T-helper 9 cell (primary cell): ENCODE data around the gene PLXNB1.
"Not testable (repeated sequence)": the region's sequence is repeated elsewhere in the genome, so short reads cannot be mapped to it uniquely, and the experiment has no call there.

Experiments
- DNase-seq: peaks from one replicate; pipeline ENCODE4 v3.0.0-alpha.2; 2020

Gene PLXNB1

GRCh38 chr3:48404440-48405342 lies 25.2 kb downstream of the PLXNB1 start:
- no peak for DNase-seq

DNA sequence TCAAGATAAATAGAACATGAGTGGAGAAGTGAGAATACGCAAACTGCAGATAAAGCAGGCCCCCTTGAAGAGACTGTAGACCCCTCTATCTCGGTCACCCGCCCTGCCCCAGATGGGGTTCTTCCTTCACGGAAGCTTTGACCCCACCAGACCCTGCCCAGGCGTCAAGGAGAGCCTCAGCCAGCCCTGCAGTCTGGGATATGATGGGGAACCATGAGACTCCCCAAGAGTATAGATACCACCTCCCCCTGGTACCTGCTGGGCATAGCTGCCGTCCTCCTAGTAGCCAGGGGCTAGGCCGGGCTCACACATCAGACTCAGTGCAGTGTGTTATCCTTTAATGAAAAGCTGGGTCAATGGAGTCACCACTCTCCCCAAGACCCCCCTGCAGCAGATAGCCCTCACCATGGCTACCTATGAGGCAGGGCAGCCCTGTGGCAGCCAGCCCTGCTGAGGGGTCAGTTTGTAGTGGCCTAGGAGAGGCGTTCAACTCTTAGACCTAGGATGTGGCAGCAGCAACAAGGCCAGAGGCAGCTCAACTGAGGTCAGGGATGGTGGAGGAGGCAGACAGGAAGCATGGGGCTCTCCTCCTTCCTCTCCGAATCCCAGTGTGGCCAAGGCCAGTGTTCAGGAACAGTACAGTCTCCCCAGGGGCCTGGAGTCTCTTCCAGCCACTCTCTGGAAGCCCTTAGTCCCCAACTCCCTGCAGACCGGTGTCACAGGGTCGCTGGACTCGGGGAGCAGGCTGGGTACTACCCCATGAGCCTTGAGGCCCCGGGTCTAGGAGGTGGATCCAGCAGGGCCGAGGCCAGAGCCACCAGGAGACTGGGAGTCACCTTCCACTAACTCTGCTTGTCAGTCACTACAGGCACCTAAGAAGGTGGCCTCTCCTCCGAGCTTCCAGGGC lies 26.1 kb downstream of the PLXNB1 start:
- no peak for DNase-seq

- DNase-seq: no peak
These were observed 27.0 kb downstream of the PLXNB1 start for GRCh38 chr3:48402907-48403306.

DNA sequence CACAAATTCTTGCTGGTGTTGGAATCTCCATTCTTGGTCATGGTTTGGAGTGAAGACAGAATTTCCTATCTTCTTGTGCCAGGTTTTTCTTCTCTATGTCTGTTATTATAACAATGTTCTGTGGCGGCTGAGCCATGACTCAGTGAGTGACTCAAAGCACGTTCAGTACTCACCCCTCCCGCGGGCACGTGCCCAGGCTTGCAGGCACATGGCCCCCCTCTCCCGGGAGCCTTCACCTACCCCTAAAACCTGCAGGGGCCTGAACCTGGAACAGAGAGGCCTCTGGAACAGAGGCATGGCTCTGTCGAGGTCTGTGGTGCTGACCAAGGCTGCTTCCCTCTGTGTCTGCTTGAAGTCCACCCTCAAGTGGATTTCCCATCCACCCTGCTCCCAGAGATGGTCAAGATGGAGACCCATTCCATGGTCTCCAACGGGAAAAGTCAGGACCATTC lies 27.6 kb downstream of the PLXNB1 start:
- no peak for DNase-seq

DNA sequence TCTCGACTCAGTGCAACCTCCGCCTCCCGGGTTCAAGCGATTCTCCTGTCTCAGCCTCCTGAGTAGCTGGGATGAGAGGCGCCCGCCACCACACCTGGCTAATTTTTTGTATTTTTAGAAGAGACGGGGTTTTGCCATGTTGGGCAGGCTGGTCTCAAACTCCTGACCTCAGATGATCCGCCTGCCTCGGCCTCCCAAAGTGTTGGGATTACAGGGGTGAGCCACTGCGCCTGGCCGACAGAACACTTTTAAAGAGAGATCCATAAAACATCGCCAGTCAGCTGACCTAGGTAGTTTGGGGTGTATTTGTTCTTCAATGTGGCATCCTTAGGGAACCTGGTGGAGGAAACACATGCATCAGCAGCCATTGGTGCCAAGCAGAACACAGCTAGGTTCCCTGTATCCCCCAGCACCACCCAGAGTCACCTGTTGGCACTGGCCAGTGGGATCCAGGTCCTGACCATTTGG lies 28.4 kb downstream of the PLXNB1 start:
- DNase-seq: not testable (repeated sequence)

GRCh38 chr3:48400824-48401433 lies 29.0 kb downstream of the PLXNB1 start:
- peak; percentile 55 for DNase-seq

- no peak for DNase-seq
These were observed 30.3 kb downstream of the PLXNB1 start for GRCh38 chr3:48399387-48400172.

DNA sequence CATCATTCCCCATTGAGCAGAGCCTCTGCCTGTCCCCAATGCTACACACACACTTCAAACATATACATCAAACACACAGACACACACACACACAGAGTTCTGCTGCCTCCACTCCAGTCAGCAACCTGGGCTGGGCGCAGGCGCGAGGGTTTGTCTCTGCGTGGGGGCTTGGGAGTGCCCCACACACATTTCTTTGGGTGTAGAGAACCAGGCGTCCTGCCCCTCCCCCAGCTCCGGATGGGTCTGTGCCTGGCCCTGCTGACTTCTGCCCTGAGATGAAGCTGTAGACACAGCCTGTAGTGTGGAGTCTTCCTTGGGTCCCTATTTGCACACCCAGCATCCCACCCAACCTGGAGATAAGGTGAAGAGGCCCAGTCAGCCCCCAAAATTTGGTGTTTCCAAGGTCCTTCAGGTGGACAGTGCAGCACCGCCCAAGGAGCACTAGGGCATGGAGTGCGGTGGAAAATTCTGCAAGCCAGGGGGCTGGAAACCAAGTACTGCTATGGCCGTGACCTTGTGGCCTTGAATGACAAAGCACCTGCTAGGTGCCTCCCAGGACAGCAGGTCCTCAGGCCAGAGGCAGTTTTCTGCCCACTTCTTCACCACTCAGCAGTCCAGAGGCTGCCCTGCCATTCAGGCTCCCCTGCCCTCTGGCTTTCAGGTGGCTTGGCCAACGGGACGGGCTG lies 31.0 kb downstream of the PLXNB1 start:
- DNase-seq: no peak

DNA sequence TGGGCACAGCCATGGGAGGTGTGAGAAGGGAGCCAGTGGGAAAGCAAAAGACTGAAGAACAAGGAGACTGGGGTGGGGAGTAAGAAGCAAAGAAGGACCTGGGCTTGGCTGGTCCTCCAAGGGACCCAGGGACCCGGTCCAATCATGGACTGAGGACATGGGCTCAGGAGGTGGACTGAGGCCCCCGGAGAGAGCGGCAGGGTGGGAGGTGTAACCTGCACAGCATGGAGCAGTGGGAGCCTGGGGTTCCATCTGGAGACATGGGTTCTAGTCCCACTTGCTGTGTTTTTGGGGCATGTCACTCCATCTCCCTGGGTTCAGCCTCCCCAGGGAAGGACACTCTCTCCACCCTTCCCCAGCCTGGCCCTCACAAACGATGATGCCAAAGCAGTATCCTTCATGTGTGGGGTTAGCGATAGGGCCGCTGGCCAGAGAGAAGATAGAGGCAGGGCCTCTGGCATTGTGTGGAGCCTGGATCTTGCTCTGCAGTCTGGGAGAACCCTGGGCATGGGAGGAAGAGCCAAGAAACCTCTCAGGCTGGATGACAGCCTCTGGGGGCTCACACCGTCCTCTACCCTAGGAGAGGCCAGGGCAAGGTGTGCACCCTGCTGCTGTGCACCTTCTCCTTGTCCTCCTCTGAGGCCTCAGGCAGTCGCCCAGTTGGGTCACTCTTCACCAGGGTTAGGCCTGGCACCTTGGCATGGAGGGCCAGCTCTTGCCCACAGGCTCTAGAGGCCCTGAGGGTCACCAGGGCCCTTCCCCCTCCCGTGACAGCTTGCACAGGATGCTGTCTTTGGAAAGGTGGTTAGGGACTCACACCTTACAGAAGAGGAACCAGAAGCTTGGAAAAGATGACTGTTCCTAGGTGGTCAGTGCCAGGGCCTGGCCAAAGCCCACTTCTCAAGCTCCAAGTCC lies 31.9 kb downstream of the PLXNB1 start:
- DNase-seq: no peak

DNA sequence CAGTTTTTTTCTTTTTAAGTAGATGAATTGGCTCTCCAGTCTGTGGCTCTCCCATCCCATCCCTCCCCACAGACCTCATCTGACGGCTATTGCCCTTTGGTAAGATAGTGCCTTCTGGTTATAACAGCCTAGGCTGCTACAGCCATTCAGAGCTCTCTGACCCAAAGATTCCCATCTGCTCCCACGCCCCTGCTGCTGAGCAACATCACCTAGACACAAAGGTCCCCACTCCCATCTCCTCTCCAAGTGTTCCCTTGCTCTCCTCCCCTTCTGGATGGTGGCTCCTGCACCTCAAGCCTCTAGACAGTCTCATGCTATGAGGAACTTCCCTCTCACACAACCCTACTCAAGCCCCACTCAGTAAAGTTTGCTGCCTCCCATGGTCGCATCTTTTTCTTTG lies 34.2 kb downstream of the PLXNB1 start:
- no peak for DNase-seq

- no peak for DNase-seq
These were observed 35.5 kb downstream of the PLXNB1 start for GRCh38 chr3:48394391-48394790.

DNA sequence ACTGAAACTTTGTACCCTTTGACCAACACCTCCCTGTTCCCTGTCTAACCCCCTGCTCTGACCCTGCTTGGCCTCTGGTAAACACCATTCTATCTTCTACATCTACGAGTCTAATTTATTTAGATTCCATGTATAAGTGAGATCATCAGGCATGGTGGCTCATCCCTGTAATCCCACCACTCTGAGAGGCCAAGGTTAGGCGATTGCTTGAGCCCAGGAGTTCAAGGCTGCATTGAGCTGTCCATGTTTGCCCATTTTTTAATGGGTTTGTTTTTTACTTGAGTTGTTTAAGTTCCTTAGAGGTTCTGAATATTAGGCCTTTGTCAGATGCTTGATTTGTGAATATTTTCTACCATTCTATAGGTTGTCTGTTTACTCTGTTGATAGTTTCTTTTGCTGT lies 40.9 kb downstream of the PLXNB1 start:
- no peak for DNase-seq

DNA sequence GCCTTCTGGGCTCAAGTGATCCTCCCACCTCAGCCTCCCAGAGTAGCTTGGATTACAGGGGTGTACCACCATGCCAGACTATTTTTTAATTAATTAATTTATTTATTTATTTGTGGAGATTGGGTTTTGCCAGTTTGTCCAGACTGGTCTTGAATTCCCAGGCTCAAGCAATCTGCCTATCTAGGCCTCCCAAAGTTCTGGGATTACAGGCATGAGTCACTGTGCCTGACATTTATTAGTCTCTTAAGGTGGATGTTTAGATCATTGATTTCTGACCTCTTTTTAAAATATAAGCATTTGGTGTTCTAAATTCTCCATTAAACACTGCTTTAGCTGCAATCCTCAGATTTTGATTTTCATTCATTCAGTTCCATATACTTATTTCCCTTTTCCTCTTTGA lies 42.3 kb downstream of the PLXNB1 start:
- no peak for DNase-seq

GRCh38 chr3:48372862-48373435 lies 56.9 kb downstream of the PLXNB1 start:
- DNase-seq: no peak

DNA sequence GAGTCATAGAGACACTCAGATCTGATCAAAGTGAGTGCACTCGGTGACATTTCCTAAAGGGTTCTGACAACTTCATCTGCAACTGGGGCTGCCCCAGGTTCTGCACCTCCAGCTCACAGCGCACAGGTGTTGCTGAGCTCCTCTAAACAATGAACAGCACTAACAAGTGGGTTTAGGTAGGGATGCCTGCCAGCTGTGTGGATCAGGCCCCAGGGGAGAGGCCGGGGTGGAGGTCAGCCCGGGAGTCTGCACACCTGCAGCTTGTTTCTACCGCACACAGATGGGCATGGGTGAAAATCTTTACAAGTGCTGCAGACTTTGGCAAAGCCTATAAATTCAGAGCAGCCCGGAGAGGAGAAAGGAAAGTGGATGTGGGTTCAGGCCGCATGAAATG lies 57.5 kb downstream of the PLXNB1 start:
- no peak for DNase-seq

GRCh38 chr3:48371651-48372376 lies 58.1 kb downstream of the PLXNB1 start, which contains the start of gene FBXW12:
FBXW12 (plus strand) TSS chr3:48372219; CDS start chr3:48372768, 549 bp downstream.
- DNase-seq: no peak

DNA sequence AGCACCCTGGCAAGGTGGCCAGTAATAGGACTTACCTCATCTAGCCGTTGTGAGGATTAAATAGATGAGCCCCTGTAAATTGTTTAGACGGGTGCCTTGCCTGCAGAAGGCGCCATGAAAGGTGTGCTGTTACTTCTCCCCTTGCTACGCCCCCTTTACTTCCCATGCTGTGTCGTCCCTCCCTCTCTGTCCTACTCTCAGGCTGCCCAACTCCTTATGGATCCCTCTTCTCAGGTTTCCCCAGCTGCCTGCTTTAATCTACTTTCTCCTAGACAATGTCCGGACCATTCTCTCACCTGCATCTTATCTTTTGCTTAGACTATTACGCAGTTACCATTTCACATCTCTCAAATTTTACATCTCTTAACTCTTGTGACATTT lies 59.6 kb downstream of the PLXNB1 start:
- DNase-seq: no peak

DNA sequence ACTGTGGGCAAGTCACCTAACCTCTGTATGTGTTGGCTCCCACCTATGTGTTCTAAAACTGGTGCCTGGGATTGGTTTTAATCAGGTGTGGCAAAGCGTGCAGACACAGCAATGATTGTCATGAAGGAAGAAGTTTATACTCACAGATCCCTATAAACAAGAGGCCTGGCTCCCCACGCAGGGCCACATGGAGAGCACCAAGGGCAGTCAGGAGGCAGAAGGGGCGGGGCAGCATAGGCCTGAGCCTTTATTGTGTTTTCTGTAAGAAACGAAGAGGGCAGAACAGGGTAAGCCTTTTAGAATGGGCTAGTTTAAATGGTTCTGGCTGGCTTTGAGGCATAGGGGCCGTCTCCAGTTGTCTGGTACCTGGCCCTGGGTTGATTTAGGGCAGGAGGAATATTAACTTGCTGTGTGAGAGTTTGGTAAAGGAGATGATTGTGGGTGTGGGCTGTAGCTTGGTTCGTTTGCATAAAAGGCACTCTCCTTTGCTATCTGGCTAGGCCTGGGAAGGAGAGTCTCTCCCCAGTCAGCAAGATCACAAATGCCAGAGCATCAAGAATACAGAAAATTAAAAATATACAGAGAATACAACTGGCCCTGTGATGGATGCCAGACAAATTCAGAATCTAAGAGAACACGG lies 60.1 kb downstream of the PLXNB1 start:
- no peak for DNase-seq

- no peak for DNase-seq
These were observed 62.7 kb downstream of the PLXNB1 start for GRCh38 chr3:48367201-48367600.
